EH (cell line): Measurements from ENCODE around the gene JAKMIP2.
"Not testable (repeated sequence)": the region's sequence is repeated elsewhere in the genome, so short reads cannot be mapped to it uniquely, and the experiment has no call there.

ENCODE experiments used
- DNase-seq: peaks from one replicate; pipeline ENCODE4 v3.0.0-alpha.2; 2015; ENCODE audit warnings: low read depth

JAKMIP2 gene

GRCh38 chr5:147746986-147747385, 35.5 kb downstream of the JAKMIP2 start:
- no peak for DNase-seq

- DNase-seq, result no peak
These were observed 38.7 kb downstream of the JAKMIP2 start for GRCh38 chr5:147743678-147744374.

GRCh38 chr5:147743012-147743411, 39.5 kb downstream of the JAKMIP2 start:
- DNase-seq, result no peak

- DNase-seq, result no peak
These were observed 40.4 kb downstream of the JAKMIP2 start for GRCh38 chr5:147742151-147742550.

GRCh38 chr5:147740864-147741263, 41.7 kb downstream of the JAKMIP2 start:
- DNase-seq, result no peak

- DNase-seq, result no peak
These were observed 44.6 kb downstream of the JAKMIP2 start for GRCh38 chr5:147737921-147738320.

GRCh38 chr5:147735621-147736125, 46.9 kb downstream of the JAKMIP2 start:
- DNase-seq, result no peak

- DNase-seq, result no peak
These were observed 47.6 kb downstream of the JAKMIP2 start for GRCh38 chr5:147734894-147735293.

GRCh38 chr5:147733075-147733474, 49.5 kb downstream of the JAKMIP2 start:
- no peak for DNase-seq

- DNase-seq, result no peak
These were observed 50.1 kb downstream of the JAKMIP2 start for GRCh38 chr5:147732291-147732883.

GRCh38 chr5:147731431-147732290, 50.9 kb downstream of the JAKMIP2 start:
- DNase-seq, result no peak

- no peak for DNase-seq
These were observed 55.3 kb downstream of the JAKMIP2 start for GRCh38 chr5:147727200-147727599.

- not testable (repeated sequence) for DNase-seq
These were observed 61.2 kb downstream of the JAKMIP2 start for GRCh38 chr5:147721191-147721960.

- DNase-seq, result no peak
These were observed 68.8 kb downstream of the JAKMIP2 start for GRCh38 chr5:147713550-147714295.

GRCh38 chr5:147712598-147712997, 69.9 kb downstream of the JAKMIP2 start:
- DNase-seq, result no peak

GRCh38 chr5:147712019-147712418, 70.5 kb downstream of the JAKMIP2 start:
- no peak for DNase-seq

GRCh38 chr5:147711019-147711418, 71.5 kb downstream of the JAKMIP2 start:
- DNase-seq, result no peak

- no peak for DNase-seq
These were observed 73.8 kb downstream of the JAKMIP2 start for GRCh38 chr5:147708708-147709107.

- no peak for DNase-seq
These were observed 78.0 kb downstream of the JAKMIP2 start for GRCh38 chr5:147704544-147704943.

GRCh38 chr5:147701468-147701867, 81.1 kb downstream of the JAKMIP2 start:
- no peak for DNase-seq

- no peak for DNase-seq
These were observed 82.9 kb downstream of the JAKMIP2 start for GRCh38 chr5:147699496-147700088.
